GM23248 (cell line): ENCODE results near the gene ZFYVE9. TPM values are rescaled to one million over a fixed set of nuclear protein-coding genes. Genes with fewer than 3 reads are reported as not detected.

Source experiments
- DNase-seq: peaks from one replicate; pipeline ENCODE4 v3.0.0-alpha.2; 2015
- H2AFZ ChIP-seq: fragments of 200-600 bp; sonication (generic); 2 replicates; pipeline ENCODE4 v1.6.1; 2016; ENCODE audit warnings: antibody characterized with exemption
- H3F3A ChIP-seq: fragments of 200-600 bp; sonication (generic); 2 replicates; pipeline ENCODE4 v1.6.1; 2016; ENCODE audit warnings: mild to moderate bottlenecking, antibody characterized with exemption, mixed run types; ENCODE audit not compliant: insufficient read depth
- H3K27ac ChIP-seq: fragments of 200-600 bp; sonication (generic); 2 replicates; pipeline ENCODE4 v1.5.1; 2016; ENCODE audit warnings: mild to moderate bottlenecking
- H3K27me3 ChIP-seq: fragments of 200-600 bp; sonication (generic); replicated peaks from 2 replicates; pipeline ENCODE4 v1.6.1; 2016; ENCODE audit warnings: mild to moderate bottlenecking; ENCODE audit not compliant: insufficient read depth
- H3K36me3 ChIP-seq: fragments of 200-600 bp; sonication (generic); 2 replicates; pipeline ENCODE4 v1.6.1; 2016; ENCODE audit warnings: low read depth, mild to moderate bottlenecking
- H3K4me1 ChIP-seq: fragments of 200-600 bp; sonication (generic); 2 replicates; pipeline ENCODE4 v1.6.1; 2016; ENCODE audit warnings: mild to moderate bottlenecking; ENCODE audit not compliant: insufficient read depth
- H3K4me2 ChIP-seq: fragments of 200-600 bp; sonication (generic); one replicate; pipeline ENCODE4 v1.6.1; 2016; ENCODE audit warnings: mild to moderate bottlenecking; ENCODE audit not compliant: unreplicated experiment
- H3K4me3 ChIP-seq: fragments of 200-600 bp; sonication (generic); 2 replicates; pipeline ENCODE4 v1.5.1; 2016; ENCODE audit warnings: mild to moderate bottlenecking
- H3K79me2 ChIP-seq: fragments of 200-600 bp; sonication (generic); 2 replicates; pipeline ENCODE4 v1.6.1; 2016; ENCODE audit warnings: mild to moderate bottlenecking; ENCODE audit not compliant: insufficient read depth
- H3K9ac ChIP-seq: fragments of 200-600 bp; sonication (generic); 2 replicates; pipeline ENCODE4 v1.6.1; 2016; ENCODE audit warnings: mild to moderate bottlenecking
- H3K9me2 ChIP-seq: fragments of 200-600 bp; sonication (generic); 2 replicates; pipeline ENCODE4 v1.6.1; 2016; ENCODE audit warnings: mixed run types, mild to moderate bottlenecking, moderate library complexity; ENCODE audit not compliant: insufficient read depth
- H3K9me3 ChIP-seq: fragments of 200-600 bp; sonication (generic); one replicate; pipeline ENCODE4 v1.6.1; 2017; ENCODE audit warnings: low read depth
- H4K20me1 ChIP-seq: fragments of 200-600 bp; sonication (generic); 2 replicates; pipeline ENCODE4 v1.6.0; 2016; ENCODE audit not compliant: insufficient read depth
- EZH2 ChIP-seq: fragments of 200-600 bp; sonication (generic); IDR thresholded peaks from 2 replicates; pipeline ENCODE4 v1.6.1; 2018; ENCODE audit warnings: antibody characterized with exemption, mild to moderate bottlenecking; ENCODE audit not compliant: insufficient read depth, poor library complexity, severe bottlenecking
- EZH2phosphoT487 ChIP-seq: fragments of 200-600 bp; sonication (generic); IDR thresholded peaks from 2 replicates; pipeline ENCODE4 v1.6.1; 2018; ENCODE audit warnings: antibody characterized with exemption, moderate library complexity, mild to moderate bottlenecking, low read depth; ENCODE audit not compliant: insufficient read depth
- WGBS, 2 experiments: methylation state at CpG; one replicate each; pipeline ENCODE4 v1.1.6; 2015 to 2017; ENCODE audit warnings: low lambda C conversion rate in 2 of 2, low coverage in 1 of 2; ENCODE audit errors: missing lambda C conversion rate in 2 of 2; 5-methylcytosine and 5-hydroxymethylcytosine counted together
- in situ Hi-C: fragments of 300-500 bp; cut with MboI; formaldehyde crosslinking; loops from 2 replicates; pipeline ENCODE4 v1.15.0; 2020
- polyA plus RNA-seq: library from polyadenylated mRNA; unstranded; fragments of >200 nt; fragmentation: Nextera tagmentation; extraction: Ambion mirVana; gene quantifications from 2 replicates; pipeline ENCODE4 v1.2.1, GENCODE V29; 2016
- total RNA-seq: library from RNA; depleted of rRNA; stranded (reverse); fragments of >200 nt; shearing (Covaris generic); gene quantifications from 2 replicates; pipeline ENCODE4 v1.2.3, GENCODE V29; 2014

The ZFYVE9 gene
- total and polyA plus RNA-seq, 2 experiments from 2014 or later, result 6.4 to 28.1 TPM

- in situ Hi-C loops, result no loop called here
- Histone ChIP-seq H2AFZ (no peak overlapping the region), H3K9me2 (no peaks in the 10 kb centered on the region), H4K20me1 (no peaks in the 10 kb centered on the region), H3K9me3 (no peaks in the 10 kb centered on the region), H3K79me2 (peaks cover 3% of the 10 kb centered on the region; the same call in 1 of the 2 replicates), H3K27ac (no peak overlapping the region), H3K4me1 (no peaks in the 10 kb centered on the region), H3K27me3 (no peaks in the 10 kb centered on the region), H3K4me3 (no peak overlapping the region), H3K9ac (no peak overlapping the region), H3K4me2 (no peak overlapping the region), H3F3A (peaks cover 4% of the 10 kb centered on the region; the same call in 1 of the 2 replicates), H3K36me3 (peaks cover 40% of the 10 kb centered on the region)
- 93 to 94% methylated on average over 8 of the region's 8 CpGs for WGBS, 2 experiments
- no peak for TF ChIP-seq EZH2phosphoT487
- TF ChIP-seq EZH2, result no peak
- DNase-seq, result no peak
Observed at GRCh38 chr1:52356818-52357355, 215.0 kb downstream of the ZFYVE9 start.

GRCh38 chr1:52357397-52357796, 215.5 kb downstream of the ZFYVE9 start:
- no peak overlapping the region for H3K4me2 ChIP-seq
- peaks cover 36% of the 10 kb centered on the region for H3K36me3 ChIP-seq

GRCh38 chr1:52358851-52359497, 217.1 kb downstream of the ZFYVE9 start:
- Histone ChIP-seq H3K27me3 (no peaks in the 10 kb centered on the region), H4K20me1 (no peaks in the 10 kb centered on the region), H3K9me3 (no peaks in the 10 kb centered on the region), H3K27ac (no peak overlapping the region), H2AFZ (no peak overlapping the region), H3K9ac (no peak overlapping the region), H3K4me2 (no peak overlapping the region), H3K36me3 (peaks cover 33% of the 10 kb centered on the region), H3K4me3 (no peak overlapping the region), H3F3A (no peaks in the 10 kb centered on the region), H3K9me2 (no peaks in the 10 kb centered on the region), H3K79me2 (peaks cover 22% of the 10 kb centered on the region), H3K4me1 (no peaks in the 10 kb centered on the region)
- no peak for DNase-seq
- WGBS, 2 experiments, result 91 to 95% methylated on average over 18 of the region's 18 CpGs
- TF ChIP-seq EZH2, result no peak
- no peak for TF ChIP-seq EZH2phosphoT487
- in situ Hi-C loops, result no loop called here

More at GRCh38 chr1:52357397-52357796, 215.5 kb downstream of the ZFYVE9 start:
- no peaks in the 10 kb centered on the region for H3K27me3 ChIP-seq
- WGBS, 2 experiments, result 97% methylated on average over 9 of the region's 9 CpGs
- no peaks in the 10 kb centered on the region for H3K9me2 ChIP-seq
- no peaks in the 10 kb centered on the region for H3K9me3 ChIP-seq
- no peak overlapping the region for H3K27ac ChIP-seq
- no peak for DNase-seq
- no peak for TF ChIP-seq EZH2
- no peak for TF ChIP-seq EZH2phosphoT487
- in situ Hi-C loops, result no loop called here
- no peak overlapping the region for H2AFZ ChIP-seq
- H3K9ac ChIP-seq, result no peak overlapping the region
- H3K79me2 ChIP-seq, result peaks cover 8% of the 10 kb centered on the region; the same call in 1 of the 2 replicates
- H3K4me3 ChIP-seq, result no peak overlapping the region
- H3F3A ChIP-seq, result no peaks in the 10 kb centered on the region
- no peaks in the 10 kb centered on the region for H3K4me1 ChIP-seq
- H4K20me1 ChIP-seq, result no peaks in the 10 kb centered on the region

- 90 to 93% methylated on average over 24 of the region's 24 CpGs for WGBS, 2 experiments
- Histone ChIP-seq H2AFZ (no peak overlapping the region), H3K9me2 (no peaks in the 10 kb centered on the region), H3K4me3 (no peak overlapping the region), H3F3A (no peaks in the 10 kb centered on the region), H3K4me1 (peaks cover 4% of the 10 kb centered on the region), H3K4me2 (no peak overlapping the region), H3K27me3 (no peaks in the 10 kb centered on the region), H3K9me3 (no peaks in the 10 kb centered on the region), H3K27ac (no peak overlapping the region), H3K79me2 (peaks cover 32% of the 10 kb centered on the region), H3K36me3 (peaks cover 33% of the 10 kb centered on the region; the same call in 1 of the 2 replicates), H4K20me1 (no peaks in the 10 kb centered on the region), H3K9ac (no peak overlapping the region)
- in situ Hi-C loops, result no loop called here
- TF ChIP-seq EZH2 (no peak), EZH2phosphoT487 (no peak)
- DNase-seq, result no peak
Observed at GRCh38 chr1:52359676-52360594, 218.0 kb downstream of the ZFYVE9 start.
